ENCODE data around the gene SH3RF3. TPM values are rescaled to one million over a fixed set of nuclear protein-coding genes. Genes with fewer than 3 reads are reported as not detected.

SH3RF3 gene
- total and polyA plus RNA-seq, 2 of the 13 experiments (the other 11 are each of a cell fraction or from before 2014, with no cell fraction given): 0.04 TPM; not detected in 1

DNA sequence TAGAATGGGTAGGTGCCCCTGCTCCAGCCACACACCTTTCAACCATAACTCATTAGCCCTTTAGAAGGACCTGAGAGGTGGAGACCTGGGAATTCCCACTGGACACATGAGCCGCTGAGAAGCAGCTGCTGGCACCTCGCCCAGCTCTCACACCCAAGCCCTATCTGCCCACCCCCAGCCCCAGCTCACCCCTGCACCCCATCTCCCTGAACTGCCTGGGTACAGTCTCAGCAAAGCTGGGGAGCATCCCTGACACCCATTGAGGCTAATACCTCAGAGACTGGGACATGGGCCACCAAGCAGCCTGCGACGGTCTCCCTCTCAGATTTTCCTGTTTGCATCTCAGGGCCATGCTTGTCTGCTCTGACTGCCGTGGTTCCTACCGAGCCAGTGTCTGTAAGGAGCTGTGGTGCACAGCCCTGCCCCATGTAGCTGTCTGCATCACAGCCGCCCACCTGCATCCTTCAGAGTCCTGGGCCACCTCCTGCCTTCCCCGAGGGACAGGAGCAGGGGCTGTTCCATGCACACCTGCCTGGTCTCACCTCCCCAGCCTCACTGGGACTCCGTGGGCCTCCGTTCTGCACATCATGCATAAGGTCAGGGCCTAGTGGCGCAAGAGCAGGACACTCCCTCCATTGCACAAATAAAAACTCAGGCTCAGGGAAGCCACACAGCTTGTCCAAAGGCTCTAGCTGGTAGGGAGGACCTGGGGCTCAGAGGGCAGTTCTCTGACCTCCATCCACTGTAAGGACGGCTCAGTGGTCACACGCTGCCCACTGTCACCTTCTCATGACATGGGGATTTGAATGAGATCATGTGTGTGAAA lies 394.7 kb downstream of the SH3RF3 start (continued):
- TF ChIP-seq DPF2 (CRISPR knock-in tag; IDR thresholded peaks at IDR 0.05; ENCODE audit: borderline replicate concordance, low read depth) (0 out of 2 replicates have a peak, but pooled peaks have one; percentile 12), SNAI1 (CRISPR knock-in tag; IDR thresholded peaks at IDR 0.05; ENCODE audit: borderline replicate concordance) (no peak), ZNF350 (CRISPR knock-in tag; IDR thresholded peaks at IDR 0.05; ENCODE audit: borderline replicate concordance, low read depth) (no peak), ZNF207 (IDR thresholded peaks at IDR 0.05; ENCODE audit: borderline replicate concordance) (no peak), CBX2 (IDR thresholded peaks at IDR 0.05; ENCODE audit: low read depth, low read length) (no peak), CBX2 (CRISPR knock-in tag; IDR thresholded peaks at IDR 0.05; ENCODE audit: low read depth) (no peak), IKZF4 (CRISPR knock-in tag; IDR thresholded peaks at IDR 0.05; ENCODE audit: borderline replicate concordance, low read depth, not compliant biosample characterization) (no peak), FOXK1 (CRISPR knock-in tag; IDR thresholded peaks at IDR 0.05; ENCODE audit: borderline replicate concordance, low read depth) (no peak), ZNF264 (CRISPR knock-in tag; IDR thresholded peaks at IDR 0.05) (no peak), WIZ (CRISPR knock-in tag; IDR thresholded peaks at IDR 0.05) (no peak), FOXM1 (CRISPR knock-in tag; IDR thresholded peaks at IDR 0.05) (no peak), ATRX (CRISPR knock-in tag; IDR thresholded peaks at IDR 0.05; ENCODE audit: borderline replicate concordance) (no peak), HOXA3 (CRISPR knock-in tag; IDR thresholded peaks at IDR 0.05) (peak; percentile 41; the same call in 1 of the 2 replicates), TEAD2 (CRISPR knock-in tag; IDR thresholded peaks at IDR 0.05) (no peak), ZNF337 (CRISPR knock-in tag; IDR thresholded peaks at IDR 0.05; ENCODE audit: borderline replicate concordance, low read depth) (no peak), ATM (IDR thresholded peaks at IDR 0.05; ENCODE audit: borderline replicate concordance) (no peak), FOXP1 (IDR thresholded peaks at IDR 0.05) (no peak), FOXP1 (CRISPR knock-in tag; IDR thresholded peaks at IDR 0.05) (no peak), NFE2 (CRISPR knock-in tag; IDR thresholded peaks at IDR 0.05) (no peak), ZBTB3 (CRISPR knock-in tag; IDR thresholded peaks at IDR 0.05; ENCODE audit: borderline replicate concordance, low read depth) (no peak)
- TF ChIP-seq, protein P1, sequence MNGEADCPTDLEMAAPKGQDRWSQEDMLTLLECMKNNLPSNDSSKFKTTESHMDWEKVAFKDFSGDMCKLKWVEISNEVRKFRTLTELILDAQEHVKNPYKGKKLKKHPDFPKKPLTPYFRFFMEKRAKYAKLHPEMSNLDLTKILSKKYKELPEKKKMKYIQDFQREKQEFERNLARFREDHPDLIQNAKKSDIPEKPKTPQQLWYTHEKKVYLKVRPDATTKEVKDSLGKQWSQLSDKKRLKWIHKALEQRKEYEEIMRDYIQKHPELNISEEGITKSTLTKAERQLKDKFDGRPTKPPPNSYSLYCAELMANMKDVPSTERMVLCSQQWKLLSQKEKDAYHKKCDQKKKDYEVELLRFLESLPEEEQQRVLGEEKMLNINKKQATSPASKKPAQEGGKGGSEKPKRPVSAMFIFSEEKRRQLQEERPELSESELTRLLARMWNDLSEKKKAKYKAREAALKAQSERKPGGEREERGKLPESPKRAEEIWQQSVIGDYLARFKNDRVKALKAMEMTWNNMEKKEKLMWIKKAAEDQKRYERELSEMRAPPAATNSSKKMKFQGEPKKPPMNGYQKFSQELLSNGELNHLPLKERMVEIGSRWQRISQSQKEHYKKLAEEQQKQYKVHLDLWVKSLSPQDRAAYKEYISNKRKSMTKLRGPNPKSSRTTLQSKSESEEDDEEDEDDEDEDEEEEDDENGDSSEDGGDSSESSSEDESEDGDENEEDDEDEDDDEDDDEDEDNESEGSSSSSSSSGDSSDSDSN (CRISPR knock-in tag; IDR thresholded peaks at IDR 0.05): peak; percentile 99
- TF ChIP-seq, protein P2, sequence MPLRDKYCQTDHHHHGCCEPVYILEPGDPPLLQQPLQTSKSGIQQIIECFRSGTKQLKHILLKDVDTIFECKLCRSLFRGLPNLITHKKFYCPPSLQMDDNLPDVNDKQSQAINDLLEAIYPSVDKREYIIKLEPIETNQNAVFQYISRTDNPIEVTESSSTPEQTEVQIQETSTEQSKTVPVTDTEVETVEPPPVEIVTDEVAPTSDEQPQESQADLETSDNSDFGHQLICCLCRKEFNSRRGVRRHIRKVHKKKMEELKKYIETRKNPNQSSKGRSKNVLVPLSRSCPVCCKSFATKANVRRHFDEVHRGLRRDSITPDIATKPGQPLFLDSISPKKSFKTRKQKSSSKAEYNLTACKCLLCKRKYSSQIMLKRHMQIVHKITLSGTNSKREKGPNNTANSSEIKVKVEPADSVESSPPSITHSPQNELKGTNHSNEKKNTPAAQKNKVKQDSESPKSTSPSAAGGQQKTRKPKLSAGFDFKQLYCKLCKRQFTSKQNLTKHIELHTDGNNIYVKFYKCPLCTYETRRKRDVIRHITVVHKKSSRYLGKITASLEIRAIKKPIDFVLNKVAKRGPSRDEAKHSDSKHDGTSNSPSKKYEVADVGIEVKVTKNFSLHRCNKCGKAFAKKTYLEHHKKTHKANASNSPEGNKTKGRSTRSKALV (CRISPR knock-in tag; IDR thresholded peaks at IDR 0.05): no peak
- TF ChIP-seq, protein P3, sequence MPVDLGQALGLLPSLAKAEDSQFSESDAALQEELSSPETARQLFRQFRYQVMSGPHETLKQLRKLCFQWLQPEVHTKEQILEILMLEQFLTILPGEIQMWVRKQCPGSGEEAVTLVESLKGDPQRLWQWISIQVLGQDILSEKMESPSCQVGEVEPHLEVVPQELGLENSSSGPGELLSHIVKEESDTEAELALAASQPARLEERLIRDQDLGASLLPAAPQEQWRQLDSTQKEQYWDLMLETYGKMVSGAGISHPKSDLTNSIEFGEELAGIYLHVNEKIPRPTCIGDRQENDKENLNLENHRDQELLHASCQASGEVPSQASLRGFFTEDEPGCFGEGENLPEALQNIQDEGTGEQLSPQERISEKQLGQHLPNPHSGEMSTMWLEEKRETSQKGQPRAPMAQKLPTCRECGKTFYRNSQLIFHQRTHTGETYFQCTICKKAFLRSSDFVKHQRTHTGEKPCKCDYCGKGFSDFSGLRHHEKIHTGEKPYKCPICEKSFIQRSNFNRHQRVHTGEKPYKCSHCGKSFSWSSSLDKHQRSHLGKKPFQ (CRISPR knock-in tag; IDR thresholded peaks at IDR 0.05; ENCODE audit: insufficient replicate concordance): no peak
